Muscle layer of duodenum (tissue), 2 donors: ENCODE data around the gene HYI.
"Not testable (repeated sequence)": the region's sequence is repeated elsewhere in the genome, so short reads cannot be mapped to it uniquely, and the experiment has no call there.

ENCODE experiments used
- H3K27ac ChIP-seq: one replicate; pipeline ENCODE4 v1.7.0; 2013; ENCODE audit warnings: mild to moderate bottlenecking, low read length
- H3K27me3 ChIP-seq: one replicate; pipeline ENCODE4 v1.7.0; 2013; ENCODE audit warnings: low read depth, mild to moderate bottlenecking, control low read depth, low read length
- H3K36me3 ChIP-seq, 2 donors: one replicate each; pipeline ENCODE4 v1.7.0; 2013; ENCODE audit warnings: low read length in 2 of 2, control low read depth in 1 of 2, mild to moderate bottlenecking in 1 of 2; ENCODE audit not compliant: insufficient read depth in 2 of 2, control insufficient read depth in 1 of 2
- H3K4me1 ChIP-seq, 2 donors: one replicate each; pipeline ENCODE4 v1.7.0; 2013; ENCODE audit warnings: low read length in 2 of 2, mild to moderate bottlenecking in 2 of 2, control low read depth in 1 of 2, moderate library complexity in 1 of 2; ENCODE audit not compliant: insufficient read depth in 2 of 2, control insufficient read depth in 1 of 2
- H3K4me3 ChIP-seq, 2 donors: one replicate each; pipeline ENCODE4 v1.7.0; 2013; ENCODE audit warnings: low read length in 2 of 2, low read depth in 1 of 2, mild to moderate bottlenecking in 1 of 2
- H3K9me3 ChIP-seq, 2 donors: one replicate each; pipeline ENCODE4 v1.7.0; 2013; ENCODE audit warnings: low read length in 2 of 2, control low read depth in 1 of 2, mild to moderate bottlenecking in 1 of 2; ENCODE audit not compliant: control insufficient read depth in 1 of 2
- donor health status: healthy.

Gene HYI

DNA sequence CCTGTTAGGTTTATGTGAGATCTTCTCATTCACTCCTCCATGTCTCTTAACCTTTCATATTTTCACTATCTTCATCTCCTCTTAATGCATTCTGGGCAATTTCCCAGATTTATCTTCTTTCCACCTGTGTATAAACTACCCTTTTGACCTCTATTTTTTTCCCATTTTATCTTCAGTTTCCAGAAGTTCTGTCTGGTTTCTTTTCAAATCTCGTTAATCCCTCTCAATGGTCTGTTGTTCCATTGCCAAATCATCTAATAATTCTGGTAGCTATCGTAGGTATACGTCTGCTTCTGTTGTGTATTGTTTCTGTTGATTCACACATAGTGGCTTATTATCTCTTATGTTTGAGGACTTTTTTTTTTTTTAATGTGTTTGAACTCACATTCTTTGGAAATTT is 25.7 kb upstream of the HYI start:
- Histone ChIP-seq H3K4me3 (no peak overlapping the region), H3K27me3 (no peaks in the 10 kb centered on the region)

GRCh38 chr1:43477716-43478115 is 24.0 kb upstream of the HYI start:
- H3K9me3 ChIP-seq = no peaks in the 10 kb centered on the region
- H3K36me3 ChIP-seq = no peaks in the 10 kb centered on the region
- no peaks in the 10 kb centered on the region for H3K27me3 ChIP-seq
- H3K4me3 ChIP-seq = no peak overlapping the region
- H3K4me1 ChIP-seq = peaks cover 0 to 2% of the 10 kb centered on the region in 2 donors
- H3K27ac ChIP-seq = no peak overlapping the region

More for the DNA sequence above, 25.7 kb upstream of the HYI start:
- Histone ChIP-seq H3K36me3 (no peaks in the 10 kb centered on the region), H3K9me3 (no peaks in the 10 kb centered on the region), H3K4me1 (no peaks in the 10 kb centered on the region), H3K27ac (no peak overlapping the region)

DNA sequence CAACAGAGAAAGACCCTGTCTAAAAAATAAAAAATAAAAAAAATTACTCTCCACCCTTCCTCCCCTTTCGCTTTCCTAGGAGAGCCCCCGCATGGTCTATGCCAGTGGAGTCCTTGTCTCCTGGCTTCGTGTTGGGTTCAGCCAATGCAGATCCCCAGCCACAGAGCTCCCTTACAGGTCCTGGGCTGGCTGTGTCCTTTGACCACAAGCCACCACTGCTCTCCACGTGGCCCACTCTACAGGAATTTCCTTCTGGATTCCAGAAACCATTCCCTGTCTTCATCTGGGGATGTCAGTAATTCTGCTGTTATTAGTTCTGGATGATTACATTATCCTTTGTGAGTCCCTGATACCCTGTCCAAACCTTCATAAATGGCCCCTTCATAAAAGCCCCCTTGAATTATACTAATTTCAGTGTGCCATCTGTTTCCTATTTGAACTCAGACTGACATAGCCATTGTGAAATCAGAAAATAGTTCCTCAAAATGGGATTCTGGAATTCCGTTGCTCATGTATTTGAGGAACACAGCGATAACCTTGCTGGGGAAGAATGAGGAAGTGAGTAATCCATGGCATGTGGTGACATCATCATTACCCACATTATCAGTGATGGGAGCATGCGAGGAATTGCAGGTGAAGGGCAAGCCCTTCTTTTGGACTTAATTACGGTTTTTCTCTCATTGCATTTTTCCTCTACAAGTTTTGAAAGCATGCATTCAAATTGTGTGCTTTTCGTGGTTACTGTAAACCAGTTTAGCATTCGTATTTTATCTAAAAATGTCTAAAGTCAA is 22.1 kb upstream of the HYI start:
- not testable (repeated sequence) for H3K9me3 ChIP-seq, H3K4me1 ChIP-seq, H3K4me3 ChIP-seq, H3K27me3 ChIP-seq, H3K36me3 ChIP-seq, H3K27ac ChIP-seq

GRCh38 chr1:43473463-43473862 is 19.7 kb upstream of the HYI start:
- Histone ChIP-seq H3K4me1 (peaks cover 0 to 3% of the 10 kb centered on the region in 2 donors), H3K27ac (no peak overlapping the region), H3K27me3 (no peaks in the 10 kb centered on the region), H3K36me3 (no peaks in the 10 kb centered on the region), H3K9me3 (no peaks in the 10 kb centered on the region), H3K4me3 (no peak overlapping the region)

GRCh38 chr1:43472463-43473151 is 18.9 kb upstream of the HYI start:
- H3K4me1 ChIP-seq, H3K36me3 ChIP-seq, H3K9me3 ChIP-seq, H3K27ac ChIP-seq, H3K4me3 ChIP-seq, H3K27me3 ChIP-seq: not testable (repeated sequence)

DNA sequence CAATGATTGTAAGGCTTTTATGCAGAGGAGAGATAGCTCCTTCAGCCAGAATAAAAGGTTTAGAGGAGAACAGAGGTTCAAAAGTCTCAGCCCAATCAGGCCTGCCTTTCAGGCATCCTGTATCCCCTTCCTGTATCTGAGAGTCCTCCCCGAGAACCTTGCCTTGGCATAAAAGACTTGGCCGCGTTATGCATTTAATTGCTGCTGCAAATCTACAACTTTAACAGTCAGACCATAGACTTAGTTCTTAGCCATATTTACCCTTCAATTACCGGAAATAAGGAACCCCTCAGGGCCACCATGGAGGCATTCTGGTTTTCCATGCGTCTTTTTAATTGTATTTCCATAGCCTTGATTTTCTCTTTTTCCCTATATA is 18.3 kb upstream of the HYI start:
- peaks cover 0 to 3% of the 10 kb centered on the region in 2 donors for H3K4me1 ChIP-seq
- H3K27me3 ChIP-seq = no peaks in the 10 kb centered on the region
- no peak overlapping the region for H3K4me3 ChIP-seq
- H3K36me3 ChIP-seq = no peaks in the 10 kb centered on the region
- no peak overlapping the region for H3K27ac ChIP-seq
- no peaks in the 10 kb centered on the region for H3K9me3 ChIP-seq

DNA sequence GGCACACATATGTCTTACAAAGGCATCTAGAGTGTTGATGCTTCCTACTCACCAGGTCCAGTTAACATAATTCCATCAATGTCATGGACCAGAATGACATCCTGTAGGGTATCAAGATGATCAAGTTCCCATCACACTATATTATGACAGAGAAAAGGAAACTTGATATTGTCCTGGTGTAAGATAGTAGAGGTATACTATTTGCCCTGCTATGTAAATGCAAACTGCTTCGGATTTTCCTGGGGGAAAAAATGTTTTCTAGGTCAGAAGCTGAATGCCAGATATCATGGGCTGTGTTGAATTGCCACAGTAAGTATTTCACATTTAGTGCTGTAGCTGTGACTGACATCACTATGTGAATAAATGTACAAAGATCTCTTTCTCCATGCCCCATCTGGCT is 16.2 kb upstream of the HYI start:
- Histone ChIP-seq H3K9me3 (no peaks in the 10 kb centered on the region), H3K27ac (no peak overlapping the region)

DNA sequence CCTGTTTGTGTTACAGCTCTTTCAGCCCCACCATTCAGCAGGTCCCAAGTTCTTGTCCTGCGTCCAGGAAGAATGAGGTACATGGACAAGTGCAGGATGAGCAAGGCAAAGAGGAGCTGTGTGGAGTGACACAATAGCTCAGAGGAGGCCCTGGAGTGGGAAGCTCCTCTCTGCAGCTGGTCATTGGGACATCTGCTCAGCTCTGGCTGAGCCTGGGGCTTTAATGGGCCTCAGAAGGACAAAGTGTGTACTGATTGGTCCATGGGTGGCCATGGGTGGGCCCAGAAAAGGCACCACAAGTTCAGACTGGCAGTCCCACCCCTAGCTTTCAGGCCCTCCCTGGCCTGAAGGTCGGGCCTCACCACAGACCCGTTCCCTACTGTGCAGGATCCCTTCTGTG is 14.7 kb upstream of the HYI start:
- Histone ChIP-seq H3K4me1 (peaks cover 0 to 3% of the 10 kb centered on the region in 2 donors), H3K9me3 (no peaks in the 10 kb centered on the region), H3K4me3 (no peak overlapping the region), H3K27ac (no peak overlapping the region), H3K27me3 (no peaks in the 10 kb centered on the region), H3K36me3 (no peaks in the 10 kb centered on the region)

More for the DNA sequence above, 16.2 kb upstream of the HYI start:
- Histone ChIP-seq H3K4me3 (no peak overlapping the region), H3K4me1 (peaks cover 0 to 3% of the 10 kb centered on the region in 2 donors), H3K36me3 (no peaks in the 10 kb centered on the region), H3K27me3 (no peaks in the 10 kb centered on the region)

DNA sequence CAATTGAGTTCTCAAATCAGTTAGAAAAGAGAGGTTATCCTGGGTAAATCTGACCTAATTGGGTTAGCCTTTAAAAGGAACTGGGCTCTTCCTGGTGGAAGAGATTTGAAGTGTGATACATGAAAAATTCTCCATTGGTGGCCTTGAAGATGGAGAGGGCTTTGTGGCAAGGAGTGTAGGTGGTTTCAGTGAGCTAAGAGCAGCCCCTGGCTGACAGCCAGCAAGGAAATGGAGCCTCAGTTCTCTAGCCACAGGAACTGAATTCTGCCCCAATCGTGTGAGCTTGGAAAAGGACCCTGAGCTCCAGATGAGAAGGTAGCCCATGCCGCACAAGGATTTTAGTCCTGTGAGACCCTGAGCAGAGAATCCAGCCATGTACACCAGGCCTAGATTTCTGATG is 12.7 kb upstream of the HYI start:
- Histone ChIP-seq H3K4me3 (no peak overlapping the region), H3K27me3 (no peaks in the 10 kb centered on the region), H3K9me3 (no peaks in the 10 kb centered on the region), H3K4me1 (no peaks in the 10 kb centered on the region), H3K27ac (no peak overlapping the region), H3K36me3 (no peaks in the 10 kb centered on the region)

GRCh38 chr1:43465505-43466067 is 11.9 kb upstream of the HYI start:
- Histone ChIP-seq H3K9me3 (no peaks in the 10 kb centered on the region), H3K36me3 (no peaks in the 10 kb centered on the region), H3K27ac (no peak overlapping the region), H3K4me1 (no peaks in the 10 kb centered on the region), H3K27me3 (no peaks in the 10 kb centered on the region), H3K4me3 (no peak overlapping the region)

GRCh38 chr1:43464681-43465504 is 11.2 kb upstream of the HYI start:
- Histone ChIP-seq H3K36me3 (no peaks in the 10 kb centered on the region), H3K27me3 (no peaks in the 10 kb centered on the region), H3K4me1 (no peaks in the 10 kb centered on the region), H3K27ac (no peak overlapping the region), H3K9me3 (no peaks in the 10 kb centered on the region), H3K4me3 (no peak overlapping the region)
